Measurements from ENCODE around the gene POMGNT2.

DNA sequence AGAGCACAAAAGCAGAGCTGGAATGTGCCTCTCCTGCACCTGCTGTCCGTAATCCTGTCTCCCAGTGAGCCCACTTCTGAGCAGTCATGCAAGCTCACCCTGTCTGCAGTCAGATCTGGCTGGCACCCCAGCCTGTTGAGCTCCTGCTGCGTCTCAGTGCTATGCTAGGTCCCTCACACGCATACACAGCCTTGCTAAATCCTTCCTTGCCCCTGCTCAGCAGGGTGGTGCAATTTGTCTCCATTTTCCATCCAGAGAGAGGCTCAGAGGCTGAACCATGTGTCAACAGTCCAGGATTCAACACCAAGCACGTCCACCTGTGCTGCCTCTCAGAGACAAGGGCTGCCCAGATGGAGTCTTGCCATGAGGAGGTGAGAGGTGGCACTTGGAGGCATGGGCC is 11.0 kb downstream of the POMGNT2 start:
- TF ChIP-seq, protein P1, sequence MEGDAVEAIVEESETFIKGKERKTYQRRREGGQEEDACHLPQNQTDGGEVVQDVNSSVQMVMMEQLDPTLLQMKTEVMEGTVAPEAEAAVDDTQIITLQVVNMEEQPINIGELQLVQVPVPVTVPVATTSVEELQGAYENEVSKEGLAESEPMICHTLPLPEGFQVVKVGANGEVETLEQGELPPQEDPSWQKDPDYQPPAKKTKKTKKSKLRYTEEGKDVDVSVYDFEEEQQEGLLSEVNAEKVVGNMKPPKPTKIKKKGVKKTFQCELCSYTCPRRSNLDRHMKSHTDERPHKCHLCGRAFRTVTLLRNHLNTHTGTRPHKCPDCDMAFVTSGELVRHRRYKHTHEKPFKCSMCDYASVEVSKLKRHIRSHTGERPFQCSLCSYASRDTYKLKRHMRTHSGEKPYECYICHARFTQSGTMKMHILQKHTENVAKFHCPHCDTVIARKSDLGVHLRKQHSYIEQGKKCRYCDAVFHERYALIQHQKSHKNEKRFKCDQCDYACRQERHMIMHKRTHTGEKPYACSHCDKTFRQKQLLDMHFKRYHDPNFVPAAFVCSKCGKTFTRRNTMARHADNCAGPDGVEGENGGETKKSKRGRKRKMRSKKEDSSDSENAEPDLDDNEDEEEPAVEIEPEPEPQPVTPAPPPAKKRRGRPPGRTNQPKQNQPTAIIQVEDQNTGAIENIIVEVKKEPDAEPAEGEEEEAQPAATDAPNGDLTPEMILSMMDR (IDR thresholded peaks at IDR 0.05) = no peak
- TF ChIP-seq POLR2A (IDR thresholded peaks at IDR 0.05) = no peak

Data from body of pancreas (tissue), 4 donors.